ENCODE measurements around the gene RERG. TPM values are rescaled to one million over a fixed set of nuclear protein-coding genes. Genes with fewer than 3 reads are reported as not detected.
"Not testable (repeated sequence)": the region's sequence is repeated elsewhere in the genome, so short reads cannot be mapped to it uniquely, and the experiment has no call there.

The RERG gene
- total RNA-seq, 2 experiments from 2014 or later, result not detected

DNA sequence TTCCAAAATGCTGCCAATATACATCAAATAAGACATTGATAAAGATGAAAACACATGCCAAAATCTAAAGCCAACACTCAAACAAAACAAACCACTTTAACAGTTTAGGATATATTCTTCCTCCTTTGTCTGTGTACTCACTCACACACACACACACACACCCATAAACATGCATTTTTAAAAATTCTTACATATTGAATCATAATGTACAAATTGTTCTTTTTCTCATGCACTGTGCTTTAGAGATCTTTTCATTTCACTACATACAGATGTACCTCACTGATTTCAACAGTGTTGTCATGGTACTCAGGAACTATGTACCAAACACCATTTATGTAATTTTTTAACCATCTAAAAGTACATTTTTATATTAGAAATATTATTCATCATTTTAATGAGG, 9.5 kb upstream of the RERG start:
- Mint-ChIP-seq H3K4me1 (ENCODE audit: low read depth) (no peaks in the 10 kb centered on the region), H3K27me3 (peaks cover 52% of the 10 kb centered on the region)
- POLR2A ChIA-PET, result no interaction called here

GRCh38 chr12:15230137-15230536, 8.9 kb upstream of the RERG start:
- DNase-seq, result no peak
- intact Hi-C loops (cut with DNase I, micrococcal nuclease), result loop anchor here in 1 of 2 experiments (2.0 kb wide), 1 partner anchor 625 kb away; no protein-coding TSS in a partner anchor
- Mint-ChIP-seq H3K27me3 (peaks cover 58% of the 10 kb centered on the region), H3K9me3 (no peaks in the 10 kb centered on the region), H3K4me1 (ENCODE audit: low read depth) (no peaks in the 10 kb centered on the region), H3K4me3 (no peak overlapping the region), H3K27ac (no peak overlapping the region), H3K36me3 (ENCODE audit: low read depth) (no peaks in the 10 kb centered on the region)
- Histone ChIP-seq H3K4me3 (ENCODE audit: low read length) (no peak overlapping the region), H3K36me3 (ENCODE audit: insufficient read depth, low read length) (no peaks in the 10 kb centered on the region), H3K4me1 (ENCODE audit: insufficient read depth, low read length) (no peaks in the 10 kb centered on the region), H3K9me3 (ENCODE audit: control insufficient read depth in 1 of 2, insufficient read depth in 1 of 2, low read length in 2 of 2) (peaks cover 0 to 3% of the 10 kb centered on the region in 2 experiments), H3K27me3 (ENCODE audit: control insufficient read depth in 1 of 2, insufficient read depth in 2 of 2, low read length in 2 of 2) (peaks cover 0 to 24% of the 10 kb centered on the region in 2 experiments), H3K27ac (ENCODE audit: low read depth in 1 of 2, low read length in 2 of 2) (no peak overlapping the region)
- ATAC-seq (ENCODE audit: poor library complexity), result no peak
- POLR2A ChIA-PET, result no interaction called here
- no peak for TF ChIP-seq CTCF (IDR thresholded peaks at IDR 0.05)
- CTCF ChIA-PET, result interaction anchor here (2.7 kb wide), 1 partner anchor 9 kb away, joined by 18 read pairs; the partner anchor contains the start of gene RERG

More for the DNA sequence above, 9.5 kb upstream of the RERG start:
- Histone ChIP-seq H3K27me3 (ENCODE audit: control insufficient read depth in 1 of 2, insufficient read depth in 2 of 2, low read length in 2 of 2) (peaks cover 0 to 19% of the 10 kb centered on the region in 2 experiments), H3K4me1 (ENCODE audit: insufficient read depth, low read length) (no peaks in the 10 kb centered on the region), H3K9me3 (ENCODE audit: control insufficient read depth in 1 of 2, insufficient read depth in 1 of 2, low read length in 2 of 2) (peaks cover 0 to 3% of the 10 kb centered on the region in 2 experiments), H3K4me3 (ENCODE audit: low read length) (no peak overlapping the region), H3K36me3 (ENCODE audit: insufficient read depth, low read length) (no peaks in the 10 kb centered on the region), H3K27ac (ENCODE audit: low read depth in 1 of 2, low read length in 2 of 2) (no peak overlapping the region)
- Mint-ChIP-seq H3K4me3 (no peak overlapping the region), H3K27ac (no peak overlapping the region), H3K9me3 (no peaks in the 10 kb centered on the region), H3K36me3 (ENCODE audit: low read depth) (no peaks in the 10 kb centered on the region)
- CTCF ChIA-PET, result interaction anchor here (2.7 kb wide), 1 partner anchor 9 kb away, joined by 18 read pairs; the partner anchor contains the start of gene RERG
- TF ChIP-seq CTCF (IDR thresholded peaks at IDR 0.05), result no peak
- intact Hi-C loops (cut with DNase I, micrococcal nuclease), result loop anchor here in 1 of 2 experiments (2.0 kb wide), 1 partner anchor 624 kb away; no protein-coding TSS in a partner anchor
- DNase-seq (no peak), ATAC-seq (ENCODE audit: poor library complexity) (no peak)

DNA sequence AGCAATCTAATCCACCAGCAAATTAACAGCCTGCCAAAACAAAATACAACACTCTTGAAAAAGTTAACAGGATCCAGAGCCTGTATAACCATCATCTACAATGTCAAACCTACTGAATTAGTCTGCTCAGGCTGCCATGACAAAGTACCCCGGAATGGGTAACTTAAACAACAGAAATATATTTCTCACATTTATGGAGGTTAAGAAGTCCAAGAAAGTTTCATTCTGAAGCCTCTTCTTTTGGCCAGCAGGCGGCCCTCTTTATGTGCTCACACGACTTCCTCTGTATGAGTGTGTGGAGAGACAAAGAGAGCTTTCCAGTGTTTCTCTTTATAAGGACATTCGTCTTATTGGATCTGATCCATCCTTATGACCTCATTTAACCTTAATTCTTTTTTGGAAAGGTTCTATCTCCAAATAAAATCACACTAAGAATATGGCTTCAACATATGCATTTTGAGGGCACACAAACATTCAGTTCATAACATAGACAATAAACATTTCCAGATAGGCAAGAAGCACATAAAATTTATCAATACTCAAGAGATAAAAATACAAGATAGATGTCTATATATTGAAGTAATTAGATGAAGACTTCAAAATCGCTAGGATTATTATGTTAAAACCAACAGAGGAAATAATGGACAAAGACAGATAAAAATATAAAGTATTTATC, 5.9 kb upstream of the RERG start:
- H3K36me3 Mint-ChIP-seq (ENCODE audit: low read depth), result no peaks in the 10 kb centered on the region
- POLR2A ChIA-PET, result no interaction called here
- Histone ChIP-seq H3K36me3 (ENCODE audit: insufficient read depth, low read length) (no peaks in the 10 kb centered on the region), H3K4me3 (ENCODE audit: low read length) (no peak overlapping the region), H3K27ac (ENCODE audit: low read depth in 1 of 2, low read length in 2 of 2) (no peak overlapping the region), H3K9me3 (ENCODE audit: control insufficient read depth in 1 of 2, insufficient read depth in 1 of 2, low read length in 2 of 2) (no peaks in the 10 kb centered on the region), H3K4me1 (ENCODE audit: insufficient read depth, low read length) (no peaks in the 10 kb centered on the region), H3K27me3 (ENCODE audit: control insufficient read depth in 1 of 2, insufficient read depth in 2 of 2, low read length in 2 of 2) (peaks cover 3 to 38% of the 10 kb centered on the region in 2 experiments)
- DNase-seq, result peak in 7 of 14 experiments; percentile 2 to 43 (median 20)
- ATAC-seq (ENCODE audit: poor library complexity), result no peak
- peaks cover 66% of the 10 kb centered on the region for H3K27me3 Mint-ChIP-seq
- H3K9me3 Mint-ChIP-seq, result no peaks in the 10 kb centered on the region
- no peak overlapping the region for H3K27ac Mint-ChIP-seq
- CTCF ChIA-PET, result no interaction called here
- intact Hi-C loops (cut with DNase I, micrococcal nuclease), result loop anchor here (5.0 to 10.0 kb wide), 2 partner anchors 355 to 992 kb away; no protein-coding TSS in a partner anchor
- no peak overlapping the region for H3K4me3 Mint-ChIP-seq
- peak; percentile 41 for TF ChIP-seq CTCF (IDR thresholded peaks at IDR 0.05)
- H3K4me1 Mint-ChIP-seq (ENCODE audit: low read depth), result peaks cover 4% of the 10 kb centered on the region

DNA sequence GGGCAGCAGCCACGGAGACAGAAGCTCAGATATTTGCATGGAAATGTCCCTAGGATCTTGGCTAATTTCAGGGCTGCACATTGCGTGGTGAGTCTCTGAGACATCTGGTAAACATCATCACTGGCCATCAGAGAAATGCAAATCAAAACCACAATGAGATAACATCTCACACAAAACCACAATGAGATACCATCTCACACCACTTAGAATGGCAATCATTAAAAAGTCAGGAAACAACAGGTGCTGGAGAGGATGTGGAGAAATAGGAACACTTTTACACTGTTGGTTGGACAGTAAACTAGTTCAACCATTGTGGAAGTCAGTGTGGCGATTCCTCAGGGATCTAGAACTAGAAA, 4.6 kb upstream of the RERG start:
- peaks cover 64% of the 10 kb centered on the region for H3K27me3 Mint-ChIP-seq
- CTCF ChIA-PET; H3K4me3 ChIP-seq (ENCODE audit: low read length); H3K4me3 Mint-ChIP-seq; ATAC-seq (ENCODE audit: poor library complexity); H3K27ac ChIP-seq (ENCODE audit: low read depth in 1 of 2, low read length in 2 of 2); H3K27ac Mint-ChIP-seq; H3K9me3 Mint-ChIP-seq; POLR2A ChIA-PET; H3K36me3 ChIP-seq (ENCODE audit: insufficient read depth, low read length); DNase-seq; H3K4me1 ChIP-seq (ENCODE audit: insufficient read depth, low read length); H3K9me3 ChIP-seq (ENCODE audit: control insufficient read depth in 1 of 2, insufficient read depth in 1 of 2, low read length in 2 of 2); H3K36me3 Mint-ChIP-seq (ENCODE audit: low read depth): not testable (repeated sequence)
- peaks cover 13% of the 10 kb centered on the region for H3K4me1 Mint-ChIP-seq (ENCODE audit: low read depth)
- H3K27me3 ChIP-seq (ENCODE audit: control insufficient read depth in 1 of 2, insufficient read depth in 2 of 2, low read length in 2 of 2), result peaks cover 6 to 41% of the 10 kb centered on the region in 2 experiments
- intact Hi-C loops (cut with DNase I, micrococcal nuclease), result loop anchor here (5.0 to 10.0 kb wide), 2 partner anchors 356 to 991 kb away; no protein-coding TSS in a partner anchor

All from CD4-positive, alpha-beta T cell (primary cell).